Suprapubic skin (tissue), 4 donors: ENCODE results near the gene RCL1.
"Not testable (repeated sequence)": the region's sequence is repeated elsewhere in the genome, so short reads cannot be mapped to it uniquely, and the experiment has no call there.

Experiments
- CTCF ChIP-seq, 2 donors: fragments of 200-600 bp in 1 of 2; fragments of 450-650 bp in 1 of 2; sonication (generic) in 1 of 2; IDR thresholded peaks; one replicate each; pipeline ENCODE4 v1.5.1; 2016 to 2019; ENCODE audit warnings: antibody characterized with exemption in 2 of 2, mild to moderate bottlenecking in 1 of 2, moderate library complexity in 1 of 2
- EP300 ChIP-seq: sonication (generic); formaldehyde crosslinking; IDR thresholded peaks from one replicate; pipeline ENCODE4 v1.6.1; 2017; ENCODE audit warnings: antibody characterized with exemption
- POLR2A ChIP-seq, 2 donors: fragments of 450-650 bp; IDR thresholded peaks; one replicate each; pipeline ENCODE4 v1.6.1; 2017; ENCODE audit warnings: antibody characterized with exemption in 2 of 2, mild to moderate bottlenecking in 2 of 2, moderate library complexity in 2 of 2
- POLR2AphosphoS5 ChIP-seq, 3 donors: sonication (generic); formaldehyde crosslinking; IDR thresholded peaks; one replicate each; pipeline ENCODE4 v1.6.1; 2017; ENCODE audit warnings: antibody characterized with exemption in 3 of 3

DNA sequence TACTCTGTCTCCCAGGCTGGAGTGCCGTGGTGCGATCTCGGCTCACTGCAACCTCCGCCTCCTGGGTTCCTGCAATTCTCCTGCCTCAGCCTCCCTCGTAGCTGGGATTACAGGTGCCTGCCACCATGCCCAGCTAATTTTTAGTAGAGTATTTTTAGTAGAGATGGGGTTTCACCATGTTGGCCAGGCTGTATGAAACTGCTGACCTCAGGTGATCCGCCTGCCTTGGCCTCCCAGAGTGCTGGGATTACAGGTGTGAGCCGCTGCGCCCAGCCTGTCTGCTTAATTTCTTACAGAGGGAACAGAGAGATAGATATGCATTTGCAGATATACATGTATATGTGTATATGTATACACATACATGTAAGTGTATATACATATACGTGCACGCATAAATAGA, 2.4 kb downstream of the RCL1 start:
- TF ChIP-seq CTCF (IDR thresholded peaks at IDR 0.05); POLR2AphosphoS5 (IDR thresholded peaks at IDR 0.05); EP300; POLR2A (IDR thresholded peaks at IDR 0.05): not testable (repeated sequence)
